GM18526 (cell line): ENCODE measurements around the gene C19orf44.

Source experiments
- POLR2A ChIP-seq: IDR thresholded peaks from 3 replicates; pipeline ENCODE4 v1.6.1; 2011; ENCODE audit not compliant: insufficient read length; ENCODE audit errors: extremely low read depth

Gene C19orf44

GRCh38 chr19:16495982-16496612 is at the start of gene C19orf44, which contains the start of gene CALR3:
C19orf44 (plus strand) TSS chr19:16496394; CDS start chr19:16500793, 4,399 bp downstream.
CALR3 (minus strand) TSS chr19:16496167; CDS start chr19:16496129, 38 bp downstream.
- TF ChIP-seq POLR2A = peak; percentile 84

GRCh38 chr19:16446724-16447368 is 49.3 kb upstream of the C19orf44 start:
- TF ChIP-seq POLR2A = no peak

DNA sequence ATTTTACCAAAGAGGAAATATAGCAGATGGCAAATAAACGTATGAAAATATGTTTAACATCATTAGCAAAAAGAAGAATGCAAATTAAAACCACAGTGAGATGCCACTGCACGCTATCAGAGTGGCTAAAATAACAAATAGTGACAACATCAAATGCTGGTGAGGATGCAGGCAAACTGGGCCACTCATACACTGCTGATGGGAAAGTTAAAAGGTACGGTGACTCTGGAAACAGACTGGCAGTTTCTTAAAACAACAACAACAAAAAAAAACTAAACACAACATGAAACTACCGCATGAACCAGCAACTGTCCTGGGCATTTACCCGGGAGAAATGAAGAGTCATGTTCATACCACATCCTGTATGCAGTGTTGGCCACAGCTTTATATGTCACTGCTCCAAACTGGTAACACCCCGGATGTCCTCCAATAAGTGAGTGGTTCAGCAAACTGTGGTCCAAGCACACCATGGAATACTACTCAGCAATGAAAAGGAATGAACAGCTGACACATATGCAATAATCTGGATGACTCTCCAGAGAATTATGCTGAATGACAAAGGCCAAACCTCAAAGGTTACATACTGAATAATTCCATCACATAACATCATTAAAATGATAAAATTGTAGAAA is 46.7 kb upstream of the C19orf44 start:
- no peak for TF ChIP-seq POLR2A

DNA sequence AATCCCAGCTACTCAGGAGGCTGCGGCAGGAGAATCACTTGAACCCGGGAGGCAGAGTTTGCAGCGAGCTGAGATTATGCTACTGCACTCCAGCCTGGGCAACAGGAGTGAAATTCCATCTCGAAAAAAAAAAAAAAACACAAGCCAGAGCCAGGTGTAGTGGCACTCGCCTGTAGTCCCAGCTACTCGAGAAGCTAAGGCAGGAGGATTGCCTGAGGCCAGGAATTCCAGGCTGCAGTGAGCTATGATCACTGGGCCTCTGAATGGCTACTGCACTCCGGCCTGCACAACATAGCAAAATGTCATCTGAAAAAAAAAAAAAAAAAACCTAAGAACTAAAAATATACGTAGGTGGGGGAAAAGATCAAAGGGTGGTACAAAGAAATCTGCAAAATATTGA is 43.9 kb upstream of the C19orf44 start:
- TF ChIP-seq POLR2A = no peak

DNA sequence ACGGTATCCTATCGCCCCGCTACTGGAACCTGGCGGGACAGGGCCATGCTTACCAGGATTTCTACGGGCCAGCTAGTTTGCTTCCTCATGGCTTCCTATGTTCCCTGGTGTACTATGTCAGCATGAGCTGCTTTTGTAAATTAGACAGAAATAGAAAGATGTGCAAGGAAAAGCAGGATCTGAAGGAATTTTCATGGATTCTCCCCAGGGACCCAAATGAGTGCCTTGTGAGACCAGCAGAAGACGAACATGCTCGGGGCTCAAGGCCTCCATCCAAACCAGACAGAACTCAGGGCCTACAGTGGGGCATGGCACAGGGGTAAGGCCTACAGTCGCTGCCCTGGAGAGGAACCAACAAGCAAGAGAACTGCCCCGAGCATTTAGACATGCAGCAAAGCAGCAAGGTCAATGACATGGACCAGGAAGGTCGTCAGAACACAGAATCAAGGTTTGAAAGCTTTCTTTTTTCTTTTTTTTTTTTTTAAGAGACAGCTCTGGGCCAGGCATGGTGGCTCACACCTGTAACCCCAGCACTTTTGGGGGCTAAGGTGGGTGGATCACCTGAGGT is 41.8 kb upstream of the C19orf44 start:
- no peak for TF ChIP-seq POLR2A

DNA sequence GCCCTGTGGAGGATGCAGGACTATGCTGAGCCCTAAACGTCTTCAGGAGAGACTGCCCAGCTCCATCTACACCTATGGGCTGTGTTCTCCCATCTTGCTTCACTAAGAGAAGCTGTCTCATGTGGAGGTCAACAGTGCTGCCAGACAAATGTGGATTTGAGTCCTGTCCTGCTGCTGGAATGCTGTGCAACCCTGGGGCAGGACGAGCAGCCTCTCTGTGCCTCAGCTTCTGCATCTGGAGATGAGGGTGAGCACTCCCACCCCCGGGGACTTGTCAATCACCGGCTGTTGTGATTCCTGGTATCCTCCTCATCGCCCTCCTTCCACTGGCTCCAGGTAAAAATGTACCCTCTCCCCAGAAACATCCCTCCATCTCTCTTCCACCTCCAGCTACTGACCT is 40.7 kb upstream of the C19orf44 start:
- TF ChIP-seq POLR2A = no peak

DNA sequence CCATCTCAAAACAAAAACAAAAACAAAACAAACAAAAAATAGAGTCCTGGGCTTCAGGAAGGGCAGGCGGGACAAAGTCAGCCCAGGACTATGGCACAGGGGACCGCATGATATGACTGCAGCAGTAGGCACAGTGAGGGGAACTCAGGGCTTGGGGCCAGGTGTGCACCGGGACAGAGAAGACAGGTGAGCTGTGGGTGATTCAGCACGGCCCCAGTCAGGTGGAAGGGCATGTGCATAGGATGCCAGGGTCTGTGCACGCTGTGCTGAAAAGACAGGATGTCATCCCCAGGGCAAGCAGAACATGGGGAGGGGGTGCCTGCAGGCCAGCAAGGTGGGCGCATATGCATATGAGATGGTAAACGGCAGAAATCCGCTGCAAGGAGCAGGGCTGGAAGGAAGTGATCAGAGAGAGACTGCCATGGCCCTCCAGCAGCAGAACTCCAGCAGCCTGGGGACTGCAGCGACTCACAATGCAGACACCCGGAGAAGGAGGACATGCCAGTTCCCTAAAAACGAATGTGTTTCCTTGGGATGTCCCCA is 39.5 kb upstream of the C19orf44 start:
- TF ChIP-seq POLR2A = no peak

- no peak for TF ChIP-seq POLR2A
Observed at GRCh38 chr19:16457195-16457953, 38.8 kb upstream of the C19orf44 start.

DNA sequence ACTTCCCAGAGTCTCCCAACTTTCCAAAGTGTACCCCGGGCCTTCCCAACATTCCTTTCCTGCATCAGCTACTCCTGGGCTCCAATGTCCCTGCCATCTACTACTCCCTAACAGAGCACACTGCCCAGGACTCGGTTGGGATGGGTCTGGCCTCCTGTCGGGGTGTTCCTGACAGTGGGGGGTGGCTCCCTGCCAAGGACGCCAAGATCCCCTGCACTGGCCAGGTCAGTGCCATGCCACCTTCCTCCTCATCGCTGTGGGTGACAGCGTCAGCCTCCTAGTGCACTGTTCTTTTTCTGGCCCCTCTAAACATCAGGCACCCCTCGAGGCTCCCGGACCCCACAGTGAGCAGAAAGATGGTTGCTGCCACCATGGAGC is 38.3 kb upstream of the C19orf44 start:
- no peak for TF ChIP-seq POLR2A

DNA sequence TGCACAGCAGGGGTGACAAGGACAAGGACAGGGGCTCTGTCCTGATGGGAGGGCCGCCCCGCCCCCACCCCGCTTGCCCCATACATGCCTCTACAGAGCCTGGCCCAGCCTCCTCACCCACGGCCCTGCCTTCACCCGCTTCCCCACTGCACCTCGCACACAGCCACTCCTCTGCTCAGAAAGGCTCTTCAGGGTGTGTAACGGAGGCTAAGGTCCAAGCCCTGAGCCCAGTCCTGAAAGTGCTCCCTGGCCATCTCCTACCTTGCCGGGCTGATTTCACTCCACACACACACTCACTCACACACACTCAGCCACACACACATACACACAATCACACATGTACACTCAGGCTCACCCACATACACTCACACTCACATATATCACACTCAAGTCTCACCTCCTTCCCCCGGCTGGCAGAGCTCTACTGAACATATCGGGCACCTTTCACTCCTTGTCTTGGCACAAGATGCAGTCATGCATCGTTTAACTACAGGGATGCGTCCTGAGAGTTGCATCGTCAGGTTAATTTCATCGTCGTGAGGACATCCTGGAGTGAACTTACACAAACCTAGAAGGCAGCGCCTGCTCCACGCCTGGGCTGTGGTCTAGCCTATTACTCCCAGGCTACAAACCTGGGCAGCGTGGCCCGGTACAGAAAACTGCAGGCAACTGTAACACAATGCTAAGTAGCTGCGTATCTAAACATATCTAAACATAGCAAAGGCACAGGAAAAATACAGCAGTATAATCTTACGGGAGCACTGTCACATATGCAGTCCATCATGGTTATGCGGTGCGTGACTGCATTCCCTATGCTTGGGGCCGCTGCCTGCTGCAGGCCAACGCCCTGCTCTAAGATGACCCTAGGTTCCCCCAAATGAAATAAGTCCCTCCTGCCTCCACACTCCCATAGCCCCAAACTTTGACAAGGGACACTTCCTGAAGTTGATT is 37.5 kb upstream of the C19orf44 start:
- TF ChIP-seq POLR2A = no peak

DNA sequence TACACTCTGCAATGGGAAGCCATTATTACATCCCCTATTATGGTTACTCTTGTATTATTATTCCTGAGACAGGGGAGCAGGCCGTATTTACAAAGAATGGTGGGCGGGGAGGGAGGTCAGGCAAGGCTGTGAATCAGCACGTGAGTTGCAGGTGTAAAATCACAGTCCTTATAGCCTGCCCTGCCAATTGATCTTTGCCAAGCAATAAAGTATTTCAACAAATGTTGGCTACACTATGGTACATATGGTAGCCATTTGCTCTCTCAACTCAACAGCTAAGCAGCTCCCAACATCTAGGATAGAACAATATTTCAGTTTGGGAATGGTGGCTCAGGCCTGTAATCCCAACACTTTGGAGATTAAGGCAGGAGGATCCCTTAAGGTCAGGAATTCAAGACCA is 36.5 kb upstream of the C19orf44 start:
- no peak for TF ChIP-seq POLR2A

DNA sequence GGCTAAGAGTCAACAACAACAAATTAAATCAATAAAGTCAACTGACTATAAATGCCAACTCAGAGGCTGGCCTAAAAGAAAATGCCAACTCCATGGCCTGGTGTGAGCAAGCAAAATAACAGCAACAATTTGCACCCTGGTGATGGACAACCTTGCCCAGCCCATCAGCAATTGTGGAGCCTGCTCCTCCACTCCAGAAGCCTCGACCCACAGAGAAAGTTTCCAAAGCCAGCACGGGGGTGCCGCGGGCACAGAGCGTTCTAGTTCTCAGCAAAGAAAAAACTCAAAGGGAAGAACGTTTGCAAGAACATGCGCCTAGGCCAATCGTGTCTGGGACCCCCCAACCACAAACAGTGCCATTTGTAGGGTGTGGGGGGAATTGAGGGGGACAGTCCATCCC is 35.7 kb upstream of the C19orf44 start:
- no peak for TF ChIP-seq POLR2A

GRCh38 chr19:16461630-16462051 is 34.6 kb upstream of the C19orf44 start:
- TF ChIP-seq POLR2A = no peak

DNA sequence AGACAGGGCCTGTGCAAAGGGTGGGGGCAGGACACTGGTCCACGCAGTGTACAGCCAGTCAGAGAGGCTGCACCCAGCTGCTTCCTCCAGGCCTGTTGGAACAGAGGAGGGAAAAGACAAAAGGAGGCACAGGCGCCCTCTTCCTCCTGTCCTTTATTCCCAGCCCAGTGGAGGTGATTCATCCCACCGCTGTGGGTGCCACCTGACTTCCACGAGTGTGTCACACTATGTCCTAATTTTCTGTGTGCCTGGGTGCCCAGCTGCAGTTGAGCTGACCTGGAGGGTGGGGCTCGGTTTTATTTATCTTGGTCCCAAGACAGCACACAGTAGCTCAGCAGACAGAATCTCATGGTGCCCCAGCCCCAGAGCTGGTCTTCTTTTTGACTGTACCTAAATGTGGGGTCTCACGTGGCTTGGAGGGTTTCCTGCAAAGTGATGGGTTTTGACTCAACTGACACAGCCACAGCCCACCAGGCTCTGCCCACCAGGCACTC is 33.4 kb upstream of the C19orf44 start:
- TF ChIP-seq POLR2A = no peak

GRCh38 chr19:16463341-16463990 is 32.7 kb upstream of the C19orf44 start:
- no peak for TF ChIP-seq POLR2A
